Right ventricle myocardium inferior (tissue), 1 donor: ENCODE measurements around the gene PCDHGB2. TPM values are rescaled to one million over a fixed set of nuclear protein-coding genes. Genes with fewer than 3 reads are reported as not detected.
"Not testable (repeated sequence)": the region's sequence is repeated elsewhere in the genome, so short reads cannot be mapped to it uniquely, and the experiment has no call there.

Experiments
- ATAC-seq: fragments of 200-7000 bp; cut with Tn5 transposase; one replicate; pipeline ENCODE4 v1.9.1; 2020; ENCODE audit warnings: mild to moderate bottlenecking, moderate library complexity
- DNase-seq: peaks from one replicate; pipeline ENCODE4 v3.0.0; 2021; ENCODE audit errors: missing footprints
- intact Hi-C: fragments of 100-400 bp; cut with DNase I; formaldehyde crosslinking; loops from one replicate; pipeline ENCODE4 v1.11.0; 2022
- total RNA-seq: library from RNA; stranded (reverse); fragmentation: NEBNext Ultra II Directional; extraction: Animal tissue kit (Norgen Biotek cat#: 25700); gene quantifications from one replicate; pipeline ENCODE4 v1.2.1, GENCODE V29; 2021
- donor health status: DM: no; HTN: yes; CAD: no; lungs with severe emphysema.

Gene PCDHGB2
- total RNA-seq, 1 donor from 2014 or later = 8.3 TPM

- intact Hi-C loops = loop anchor here (1.0 to 5.0 kb wide), 2 partner anchors 21 to 38 kb away; partner anchors contain the start of gene PCDHGA10
- DNase-seq = no peak
- peak; percentile 26 for ATAC-seq
Observed at GRCh38 chr5:141374627-141375026, 14.8 kb downstream of the PCDHGB2 start.

- intact Hi-C loops = loop anchor here (1.0 kb wide), 1 partner anchor 20 kb away; no protein-coding TSS in a partner anchor
- DNase-seq = not testable (repeated sequence)
Observed at GRCh38 chr5:141375444-141376155, 15.8 kb downstream of the PCDHGB2 start.

GRCh38 chr5:141382469-141383294 lies 22.9 kb downstream of the PCDHGB2 start, which contains the start of gene PCDHGA7:
TSS of gene PCDHGA7 (plus strand) at chr5:141382742. CDS start at chr5:141382900, 158 bp downstream.
- DNase-seq = no peak
- ATAC-seq = no peak
- intact Hi-C loops = no loop called here

More at GRCh38 chr5:141375444-141376155, 15.8 kb downstream of the PCDHGB2 start:
- peak; percentile 26 for ATAC-seq

GRCh38 chr5:141383345-141383744 lies 23.6 kb downstream of the PCDHGB2 start:
- DNase-seq = no peak
- no peak for ATAC-seq
- intact Hi-C loops = no loop called here

DNA sequence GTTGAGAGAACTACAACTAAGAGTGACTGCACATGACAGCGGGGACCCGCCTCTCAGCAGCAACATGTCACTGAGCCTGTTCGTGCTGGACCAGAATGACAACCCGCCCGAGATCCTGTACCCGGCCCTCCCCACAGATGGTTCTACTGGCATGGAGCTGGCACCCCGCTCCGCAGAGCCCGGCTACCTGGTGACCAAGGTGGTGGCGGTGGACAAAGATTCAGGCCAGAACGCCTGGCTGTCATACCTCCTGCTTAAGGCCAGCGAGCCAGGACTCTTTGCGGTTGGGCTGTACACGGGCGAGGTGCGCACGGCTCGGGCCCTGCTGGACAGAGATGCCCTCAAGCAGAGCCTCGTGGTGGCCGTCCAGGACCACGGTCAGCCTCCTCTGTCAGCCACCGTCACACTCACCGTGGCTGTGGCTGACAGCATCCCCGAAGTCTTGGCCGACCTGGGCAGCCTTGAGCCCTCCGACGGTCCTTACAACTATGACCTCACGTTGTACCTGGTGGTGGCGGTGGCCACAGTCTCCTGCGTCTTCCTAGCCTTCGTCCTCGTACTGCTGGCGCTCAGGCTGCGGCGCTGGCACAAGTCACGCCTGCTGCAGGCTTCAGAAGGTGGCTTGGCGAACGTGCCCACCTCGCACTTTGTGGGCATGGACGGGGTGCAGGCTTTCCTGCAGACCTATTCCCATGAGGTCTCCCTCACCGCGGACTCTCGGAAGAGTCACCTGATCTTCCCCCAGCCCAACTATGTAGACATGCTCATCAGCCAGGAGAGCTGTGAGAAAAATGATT lies 24.9 kb downstream of the PCDHGB2 start:
- intact Hi-C loops = no loop called here
- ATAC-seq (no peak), DNase-seq (peak; percentile 62)

GRCh38 chr5:141387557-141388311 lies 27.9 kb downstream of the PCDHGB2 start, which contains the start of gene PCDHGB4:
TSS of gene PCDHGB4 (plus strand) at chr5:141387698. CDS start at chr5:141387885, 187 bp downstream.
- peak; percentile 57 for DNase-seq
- ATAC-seq = peak; percentile 84

DNA sequence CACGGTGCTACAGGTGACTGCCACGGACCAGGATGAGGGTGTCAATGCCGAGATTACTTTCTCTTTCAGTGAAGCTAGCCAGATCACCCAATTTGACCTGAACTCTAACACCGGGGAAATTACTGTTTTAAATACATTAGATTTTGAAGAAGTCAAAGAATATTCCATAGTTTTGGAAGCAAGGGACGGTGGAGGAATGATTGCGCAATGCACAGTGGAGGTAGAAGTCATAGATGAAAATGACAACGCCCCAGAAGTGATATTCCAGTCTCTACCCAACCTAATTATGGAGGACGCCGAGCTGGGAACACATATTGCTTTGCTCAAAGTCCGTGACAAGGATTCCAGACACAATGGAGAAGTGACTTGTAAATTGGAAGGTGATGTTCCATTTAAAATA lies 28.9 kb downstream of the PCDHGB2 start:
- no peak for ATAC-seq
- intact Hi-C loops = no loop called here
- DNase-seq = no peak

More at GRCh38 chr5:141387557-141388311, 27.9 kb downstream of the PCDHGB2 start, which contains the start of gene PCDHGB4:
- intact Hi-C loops = not testable (repeated sequence)

- intact Hi-C loops = no loop called here
- ATAC-seq (no peak), DNase-seq (no peak)
Observed at GRCh38 chr5:141389153-141390042, 29.6 kb downstream of the PCDHGB2 start.

DNA sequence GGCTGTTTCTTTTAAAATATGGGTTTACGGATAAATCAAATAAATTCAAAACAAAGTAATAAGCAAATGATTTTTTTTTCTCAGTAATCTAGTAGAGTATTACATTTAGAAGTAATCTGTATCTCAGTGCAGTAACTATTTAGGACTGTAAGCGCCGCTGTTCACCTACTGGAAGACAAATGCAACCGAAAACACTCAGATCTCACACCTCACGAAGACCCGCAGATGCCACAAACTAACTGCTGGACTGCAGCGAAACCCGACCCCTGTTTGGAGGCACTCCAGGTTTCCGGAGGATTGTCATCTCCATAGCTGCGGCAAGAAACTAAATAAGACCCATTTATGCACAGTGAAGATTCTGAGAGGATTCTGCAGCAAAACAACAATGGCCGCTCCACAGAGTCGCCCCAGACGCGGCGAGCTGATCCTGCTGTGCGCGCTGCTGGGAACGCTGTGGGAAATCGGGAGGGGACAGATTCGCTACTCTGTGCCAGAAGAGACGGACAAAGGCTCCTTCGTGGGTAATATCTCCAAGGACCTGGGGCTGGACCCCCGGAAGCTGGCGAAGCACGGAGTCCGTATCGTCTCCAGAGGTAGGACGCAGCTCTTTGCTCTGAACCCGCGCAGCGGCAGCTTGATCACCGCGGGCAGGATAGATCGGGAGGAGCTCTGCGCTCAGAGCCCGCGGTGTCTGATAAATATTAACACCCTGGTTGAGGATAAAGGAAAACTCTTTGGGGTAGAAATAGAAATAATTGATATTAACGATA lies 32.8 kb downstream of the PCDHGB2 start, which contains the start of gene PCDHGA8:
PCDHGA8 (plus strand) TSS at position 205 of the 770 bp plus-strand sequence; CDS start at position 386, 181 bp downstream.
- no peak for ATAC-seq
- peak; percentile 54 for DNase-seq
- intact Hi-C loops = no loop called here

DNA sequence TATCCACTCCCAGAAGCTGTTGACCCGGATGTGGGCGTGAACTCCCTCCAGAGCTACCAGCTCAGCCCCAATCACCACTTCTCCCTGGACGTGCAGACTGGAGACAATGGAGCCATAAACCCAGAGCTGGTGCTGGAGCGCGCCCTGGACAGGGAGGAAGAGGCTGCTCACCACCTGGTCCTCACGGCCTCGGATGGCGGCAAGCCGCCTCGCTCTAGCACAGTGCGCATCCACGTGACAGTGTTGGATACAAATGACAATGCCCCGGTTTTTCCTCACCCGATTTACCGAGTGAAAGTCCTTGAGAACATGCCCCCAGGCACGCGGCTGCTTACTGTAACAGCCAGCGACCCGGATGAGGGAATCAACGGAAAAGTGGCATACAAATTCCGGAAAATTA lies 33.5 kb downstream of the PCDHGB2 start:
- DNase-seq = no peak
- intact Hi-C loops = no loop called here
- no peak for ATAC-seq

DNA sequence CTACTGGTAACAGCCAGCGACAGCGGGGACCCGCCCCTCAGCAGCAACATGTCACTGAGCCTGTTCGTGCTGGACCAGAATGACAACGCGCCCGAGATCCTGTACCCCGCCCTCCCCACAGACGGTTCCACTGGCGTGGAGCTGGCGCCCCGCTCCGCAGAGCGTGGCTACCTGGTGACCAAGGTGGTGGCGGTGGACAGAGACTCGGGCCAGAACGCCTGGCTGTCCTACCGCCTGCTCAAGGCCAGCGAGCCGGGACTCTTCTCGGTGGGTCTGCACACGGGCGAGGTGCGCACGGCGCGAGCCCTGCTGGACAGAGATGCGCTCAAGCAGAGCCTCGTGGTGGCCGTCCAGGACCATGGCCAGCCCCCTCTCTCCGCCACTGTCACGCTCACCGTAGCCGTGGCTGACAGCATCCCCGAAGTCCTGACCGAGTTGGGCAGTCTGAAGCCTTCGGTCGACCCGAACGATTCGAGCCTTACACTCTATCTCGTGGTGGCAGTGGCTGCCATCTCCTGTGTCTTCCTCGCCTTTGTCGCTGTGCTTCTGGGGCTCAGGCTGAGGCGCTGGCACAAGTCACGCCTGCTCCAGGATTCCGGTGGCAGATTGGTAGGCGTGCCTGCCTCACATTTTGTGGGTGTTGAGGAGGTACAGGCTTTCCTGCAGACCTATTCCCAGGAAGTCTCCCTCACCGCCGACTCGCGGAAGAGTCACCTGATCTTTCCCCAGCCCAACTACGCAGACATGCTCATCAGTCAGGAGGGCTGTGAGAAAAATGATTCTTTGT lies 34.8 kb downstream of the PCDHGB2 start:
- not testable (repeated sequence) for DNase-seq, ATAC-seq
- intact Hi-C loops = loop anchor here (1.0 kb wide), 1 partner anchor 19 kb away; no protein-coding TSS in a partner anchor

- intact Hi-C loops = not testable (repeated sequence)
- DNase-seq = peak; percentile 68
- peak; percentile 89 for ATAC-seq
Observed at GRCh38 chr5:141397756-141398551, 38.2 kb downstream of the PCDHGB2 start, which contains the start of gene PCDHGB5. TSS of gene PCDHGB5 (plus strand) at chr5:141397947. CDS start at chr5:141398128, 181 bp downstream.

DNA sequence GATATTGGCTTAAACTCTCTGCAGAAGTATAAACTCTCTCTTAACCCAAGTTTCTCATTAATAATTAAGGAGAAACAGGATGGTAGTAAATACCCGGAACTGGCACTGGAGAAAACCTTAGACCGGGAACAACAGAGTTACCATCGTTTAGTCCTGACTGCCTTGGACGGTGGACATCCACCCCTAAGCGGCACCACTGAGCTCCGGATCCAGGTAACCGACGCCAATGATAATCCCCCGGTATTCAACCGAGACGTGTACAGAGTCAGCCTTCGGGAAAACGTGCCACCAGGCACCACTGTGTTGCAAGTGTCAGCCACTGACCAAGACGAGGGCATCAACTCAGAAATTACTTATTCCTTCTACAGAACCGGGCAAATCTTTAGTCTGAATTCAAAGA lies 38.8 kb downstream of the PCDHGB2 start:
- DNase-seq (no peak), ATAC-seq (no peak)
- intact Hi-C loops = no loop called here

DNA sequence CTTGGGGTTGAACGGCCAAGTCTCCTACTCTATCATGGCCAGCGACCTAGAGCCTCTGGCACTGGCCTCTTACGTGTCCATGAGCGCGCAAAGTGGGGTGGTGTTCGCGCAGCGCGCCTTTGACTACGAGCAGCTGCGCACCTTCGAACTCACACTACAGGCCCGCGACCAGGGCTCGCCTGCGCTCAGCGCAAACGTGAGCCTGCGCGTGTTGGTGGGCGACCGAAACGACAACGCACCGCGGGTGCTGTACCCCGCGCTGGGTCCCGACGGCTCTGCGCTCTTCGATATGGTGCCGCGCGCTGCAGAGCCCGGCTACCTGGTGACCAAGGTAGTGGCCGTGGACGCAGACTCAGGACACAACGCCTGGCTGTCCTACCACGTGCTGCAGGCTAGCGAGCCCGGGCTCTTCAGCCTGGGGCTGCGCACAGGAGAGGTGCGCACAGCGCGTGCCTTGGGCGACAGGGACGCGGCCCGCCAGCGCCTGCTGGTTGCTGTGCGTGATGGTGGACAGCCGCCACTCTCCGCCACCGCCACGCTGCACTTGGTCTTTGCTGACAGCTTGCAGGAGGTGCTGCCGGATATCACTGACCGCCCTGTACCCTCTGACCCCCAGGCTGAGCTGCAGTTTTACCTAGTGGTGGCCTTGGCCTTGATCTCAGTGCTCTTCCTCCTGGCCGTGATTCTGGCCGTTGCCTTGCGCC lies 39.9 kb downstream of the PCDHGB2 start:
- ATAC-seq = no peak
- peak; percentile 54 for DNase-seq
- intact Hi-C loops = no loop called here
